Hypothalamus (tissue), 51 donors: ENCODE data around the gene SLC5A1.

Experiments used
- DNase-seq, 51 donors: peaks; one replicate each; lab custom pipeline; 2025; lab: John Stamatoyannopoulos, UW

The SLC5A1 gene

DNA sequence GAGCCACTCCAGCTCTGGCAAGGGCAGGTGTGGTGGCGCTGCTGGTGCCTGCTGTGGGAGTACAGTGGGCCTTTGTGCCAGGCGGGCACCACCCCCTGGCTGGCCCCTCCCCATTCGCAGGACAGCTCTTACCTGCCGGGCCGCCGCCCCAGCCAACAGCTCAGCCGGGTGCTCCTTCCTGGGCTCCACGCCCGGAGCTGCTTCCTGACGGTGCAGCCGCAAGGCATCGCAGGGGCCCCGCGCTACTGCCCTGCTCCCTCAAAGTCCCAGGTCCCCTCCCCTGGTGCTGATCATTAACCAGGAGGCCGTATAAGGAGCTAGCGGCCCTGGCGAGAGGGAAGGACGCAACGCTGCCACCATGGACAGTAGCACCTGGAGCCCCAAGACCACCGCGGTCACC is at the start of gene SLC5A1:
Gene SLC5A1, plus strand, starts transcription at position 338 of the 400 bp plus-strand sequence. Its CDS starts 21 bp downstream, at position 359.
- no peak for DNase-seq

- no peak for DNase-seq
These were observed 48.0 kb upstream of the SLC5A1 start for GRCh38 chr22:31995046-31995445.

DNA sequence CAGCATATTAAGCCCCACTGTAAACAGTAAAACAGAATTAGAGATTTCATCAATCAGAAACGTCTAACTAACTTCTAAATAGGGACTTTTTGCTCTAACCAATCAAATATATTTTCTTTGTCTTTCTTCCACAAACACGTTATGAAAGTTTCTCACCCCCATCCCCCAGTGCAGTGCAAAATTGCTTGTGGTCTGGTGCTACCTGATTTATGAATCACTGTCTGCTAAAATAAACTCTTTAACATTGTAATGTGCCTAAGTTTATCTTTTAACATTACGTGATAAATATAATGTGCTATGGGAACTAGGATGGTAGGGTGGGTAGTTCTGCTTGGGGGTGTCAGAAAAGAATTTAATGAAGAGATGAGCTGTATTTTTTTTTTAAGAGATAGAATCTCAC is 47.3 kb upstream of the SLC5A1 start:
- DNase-seq, result no peak

DNA sequence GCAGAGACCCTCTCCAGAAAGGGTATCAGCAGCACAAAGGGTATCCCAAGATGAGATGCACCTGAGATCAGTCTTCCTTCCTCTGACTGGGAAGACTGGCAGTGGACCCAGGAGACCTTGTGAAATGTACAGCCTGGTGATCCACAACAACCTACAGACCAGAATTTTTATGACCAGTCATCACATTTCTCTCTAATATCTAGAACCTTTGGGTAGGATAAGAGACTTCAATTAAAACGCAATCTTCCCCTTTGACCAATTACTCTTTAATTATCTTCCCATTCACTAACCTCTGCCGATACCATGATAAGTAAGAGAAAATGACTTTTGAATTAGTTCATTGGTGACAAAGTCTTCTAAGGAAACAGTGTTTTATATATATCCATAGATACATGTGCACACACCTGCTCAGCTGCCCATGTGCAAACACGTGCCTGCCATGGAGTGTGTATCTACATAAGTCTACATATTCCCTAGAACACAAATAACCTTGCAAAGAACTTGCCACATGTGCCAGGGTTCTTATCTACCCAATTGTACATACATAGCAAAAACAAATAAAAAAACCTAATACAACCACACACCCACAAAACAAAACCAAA is 44.2 kb upstream of the SLC5A1 start:
- no peak for DNase-seq

DNA sequence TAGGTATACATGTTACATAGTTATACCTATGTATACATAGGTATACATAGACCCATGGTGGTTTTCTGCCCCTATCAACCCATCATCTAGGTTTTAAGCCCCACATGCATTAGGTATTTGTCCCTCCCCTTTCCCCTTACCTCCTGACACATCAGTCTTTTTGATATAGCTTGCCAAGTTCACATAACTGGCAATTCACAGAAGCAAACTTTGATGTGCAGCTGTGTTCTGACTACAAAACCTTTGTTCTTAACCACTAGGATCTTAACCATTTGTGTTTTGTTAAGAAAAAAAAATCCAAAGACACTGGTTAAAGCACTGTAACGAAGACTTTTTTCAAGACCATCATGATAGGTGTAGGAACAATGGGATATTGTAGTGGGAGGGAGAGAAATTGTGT is 42.9 kb upstream of the SLC5A1 start:
- DNase-seq, result no peak

GRCh38 chr22:32005453-32005852 is 37.6 kb upstream of the SLC5A1 start:
- no peak for DNase-seq

GRCh38 chr22:32013200-32013599 is 29.9 kb upstream of the SLC5A1 start:
- no peak for DNase-seq

- no peak for DNase-seq
These were observed 27.0 kb upstream of the SLC5A1 start for GRCh38 chr22:32016081-32016480.

- DNase-seq, result no peak
These were observed 25.0 kb upstream of the SLC5A1 start for GRCh38 chr22:32018056-32018455.

- DNase-seq, result no peak
These were observed 22.9 kb upstream of the SLC5A1 start for GRCh38 chr22:32020117-32020516.

- no peak for DNase-seq
These were observed 21.3 kb upstream of the SLC5A1 start for GRCh38 chr22:32021716-32022115.

DNA sequence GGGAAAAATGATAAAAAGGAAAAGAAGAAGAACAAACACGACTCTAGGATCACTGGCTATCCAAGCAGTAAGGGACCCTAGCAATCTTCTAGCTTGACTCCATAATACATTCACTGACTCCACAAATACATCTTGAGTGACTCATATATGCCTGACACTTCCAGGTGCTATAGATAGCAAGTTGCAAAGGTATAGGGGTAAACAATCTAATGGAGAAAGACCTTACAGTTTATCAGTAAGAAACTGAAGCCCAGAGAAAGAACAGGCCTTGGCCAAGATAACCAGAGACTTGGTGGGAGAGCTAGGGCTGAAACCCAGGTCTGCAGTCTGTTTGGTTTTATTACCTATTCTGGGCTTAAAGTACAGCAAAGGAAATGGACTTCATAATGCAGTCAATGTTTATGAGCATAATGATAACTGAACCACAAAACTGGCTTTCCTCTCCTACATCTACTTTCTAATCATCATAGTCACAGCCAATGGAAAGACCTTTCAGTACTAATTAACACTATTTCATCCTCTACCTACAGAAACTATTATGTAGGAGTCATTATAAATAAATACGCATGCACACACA is 19.7 kb upstream of the SLC5A1 start:
- no peak for DNase-seq

DNA sequence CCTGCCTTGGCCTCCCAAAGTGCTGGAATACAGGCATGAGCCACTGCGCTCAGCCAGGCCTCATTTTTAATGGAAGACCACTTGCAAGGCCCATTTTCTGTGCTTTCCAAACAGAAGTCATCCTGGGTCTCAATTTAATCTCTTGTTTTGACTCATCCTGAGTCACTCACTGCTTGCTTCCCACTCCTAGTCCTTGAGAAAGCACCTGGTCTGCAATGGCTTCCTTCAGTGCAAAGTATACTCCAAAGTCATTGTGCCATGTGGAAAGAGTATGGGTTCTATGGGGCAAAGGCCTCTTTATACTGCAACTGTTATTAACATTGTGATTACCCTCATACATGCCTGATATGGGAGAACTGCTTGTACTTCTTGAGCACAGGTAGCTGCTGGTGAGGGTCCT is 18.3 kb upstream of the SLC5A1 start:
- DNase-seq, result no peak

DNA sequence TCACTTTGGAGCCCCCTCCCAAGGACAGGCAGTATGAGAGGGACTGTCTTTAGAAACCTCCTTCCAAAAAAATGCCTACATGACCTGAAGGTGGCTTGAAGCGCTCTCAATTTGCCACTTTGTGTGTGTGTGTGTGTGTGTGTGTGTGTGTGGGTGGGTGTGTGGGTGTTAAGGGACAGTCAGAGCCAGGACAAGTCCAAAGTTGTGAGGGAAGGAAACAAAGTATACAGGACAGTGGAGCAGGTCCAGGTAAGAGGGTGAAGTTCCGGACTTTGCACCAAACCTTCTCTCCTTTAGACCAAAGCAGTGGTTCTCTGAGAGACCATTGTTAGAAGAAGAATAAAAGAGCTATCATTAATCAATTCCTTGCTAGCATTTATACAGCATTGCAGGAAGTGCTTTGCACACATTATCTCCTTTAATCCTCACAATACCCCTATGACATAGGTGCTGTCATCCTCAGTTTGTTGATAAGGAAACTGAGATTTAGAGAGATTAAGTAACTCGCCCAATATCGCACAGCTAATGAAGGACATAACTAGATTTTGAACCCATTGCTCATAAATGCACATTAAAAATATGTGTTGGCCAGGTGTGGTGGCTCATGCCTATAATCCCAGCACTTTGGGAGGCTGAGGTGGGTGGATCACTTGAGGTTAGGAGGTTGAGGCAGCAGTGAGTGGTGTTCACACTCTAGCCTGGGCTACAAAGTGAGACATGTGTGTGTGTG is 12.4 kb upstream of the SLC5A1 start:
- DNase-seq, result no peak

GRCh38 chr22:32031466-32031865 is 11.6 kb upstream of the SLC5A1 start:
- DNase-seq, result no peak

DNA sequence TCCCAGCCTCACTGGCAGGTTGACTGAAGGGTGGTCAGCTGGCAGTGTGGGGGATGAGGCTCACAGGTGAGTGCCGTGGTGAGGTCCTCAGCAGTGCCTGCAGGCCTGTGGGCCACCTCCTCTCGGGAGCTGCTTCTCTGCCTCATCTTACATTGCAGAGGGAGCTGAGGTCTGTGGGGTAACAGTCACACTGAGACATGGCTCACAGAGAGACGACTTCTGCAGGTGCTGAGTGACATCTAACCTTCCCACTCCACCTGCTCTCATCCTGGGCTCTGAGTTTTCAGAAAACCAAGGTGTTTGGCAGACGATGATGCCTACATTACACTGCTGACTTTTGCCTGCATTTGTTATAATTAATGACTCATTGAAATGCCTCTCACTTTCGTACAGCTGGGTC is 8.8 kb upstream of the SLC5A1 start:
- no peak for DNase-seq

DNA sequence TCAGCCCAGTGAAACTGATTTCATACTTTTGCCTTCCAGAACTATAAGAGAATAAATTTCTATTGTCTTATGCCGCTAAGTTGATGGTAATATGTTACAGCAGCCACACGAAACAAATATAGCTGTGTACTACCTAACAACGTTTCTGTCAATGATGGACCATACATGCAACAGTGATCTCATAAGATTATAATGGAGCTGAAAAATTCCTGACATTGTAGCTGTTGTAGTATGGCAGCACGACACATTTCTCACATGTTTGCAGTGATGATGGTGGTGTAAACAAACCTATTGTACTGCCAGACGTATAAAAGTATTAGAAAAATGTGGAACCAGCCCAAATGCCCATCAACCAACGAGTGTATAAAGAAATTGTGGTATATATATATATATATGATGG is 5.8 kb upstream of the SLC5A1 start:
- DNase-seq, result no peak

- DNase-seq, result no peak
These were observed 2.6 kb upstream of the SLC5A1 start for GRCh38 chr22:32040324-32040904.

GRCh38 chr22:32043391-32043790 is 330 bp downstream of the SLC5A1 start:
- no peak for DNase-seq

DNA sequence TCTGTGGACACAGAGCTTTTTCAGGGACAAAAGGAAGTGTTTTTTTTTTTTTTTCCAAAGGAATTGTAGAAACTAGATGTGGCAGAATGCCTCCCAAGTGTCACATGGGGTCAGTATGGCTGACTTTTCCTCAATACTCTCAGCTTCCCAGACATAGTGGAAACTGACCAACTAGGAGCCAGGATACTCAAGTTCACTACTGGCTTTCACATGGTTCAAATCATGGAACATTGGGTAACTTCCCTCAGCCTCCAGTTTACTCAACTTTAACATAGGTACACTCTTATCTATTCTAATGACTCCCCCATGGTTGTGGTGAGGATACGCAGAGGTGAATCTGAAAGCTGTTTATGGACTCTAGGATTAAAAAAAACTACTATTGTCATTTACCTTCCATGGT is 1.4 kb downstream of the SLC5A1 start:
- DNase-seq, result no peak

GRCh38 chr22:32044913-32045312 is 1.9 kb downstream of the SLC5A1 start:
- DNase-seq, result no peak

DNA sequence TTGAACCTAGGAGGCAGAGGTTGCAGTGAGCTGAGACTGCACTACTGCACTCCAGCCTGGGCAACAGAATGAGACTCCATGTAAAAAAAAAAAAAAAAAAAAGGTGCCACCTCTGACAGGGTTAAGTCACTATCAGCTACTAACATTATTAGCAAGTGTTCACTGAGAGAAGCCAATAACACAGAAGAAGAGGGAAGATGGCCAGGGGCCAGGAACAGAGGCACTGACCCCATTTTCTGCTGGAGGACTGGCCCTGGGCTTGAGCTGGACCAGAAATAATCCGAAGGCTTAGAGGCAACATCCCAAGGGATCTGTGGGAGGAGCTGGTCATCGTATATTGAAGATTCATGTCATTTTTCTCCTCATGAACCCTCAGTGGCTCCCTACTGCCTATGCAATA is 5.0 kb downstream of the SLC5A1 start:
- peak in 6 of 51 donors; percentile 0 to 3 (median 1) for DNase-seq
